PFSK-1 (cell line): ENCODE measurements around the gene SLC66A2.

Source experiments
- FOXP2 ChIP-seq: optimal IDR thresholded peaks from 2 replicates; pipeline ENCODE3; 2011; ENCODE audit warnings: borderline replicate concordance, control low read depth, inconsistent platforms; ENCODE audit not compliant: insufficient read depth; ENCODE audit errors: extremely low read length, extremely low read depth
- POLR2AphosphoS5 ChIP-seq: IDR thresholded peaks from 2 replicates; pipeline ENCODE4 v1.6.1; 2012; ENCODE audit warnings: low read depth, mild to moderate bottlenecking, control low read depth, low read length, moderate library complexity
- REST ChIP-seq, 2 experiments: IDR thresholded peaks; 2 replicates each; pipeline versions ENCODE4 v1.6.1 to v1.8.0; 2011 to 2012; ENCODE audit warnings: low read depth in 2 of 2, low read length in 2 of 2, control low read depth in 1 of 2, inconsistent platforms in 1 of 2, mild to moderate bottlenecking in 1 of 2, moderate library complexity in 1 of 2; ENCODE audit not compliant: insufficient read depth in 1 of 2
- SIN3A ChIP-seq: IDR thresholded peaks from 2 replicates; pipeline ENCODE4 v1.6.1; 2012; ENCODE audit warnings: mild to moderate bottlenecking, low read length, moderate library complexity, borderline replicate concordance; ENCODE audit not compliant: insufficient read depth
- TAF1 ChIP-seq: IDR thresholded peaks from 2 replicates; pipeline ENCODE4 v1.6.1; 2012; ENCODE audit warnings: low read length, control low read depth, borderline replicate concordance; ENCODE audit not compliant: insufficient read depth

SLC66A2 gene

GRCh38 chr18:79912994-79913831 is 38.2 kb downstream of the SLC66A2 start:
- TF ChIP-seq TAF1 (no peak), FOXP2 (no peak), SIN3A (no peak), POLR2AphosphoS5 (no peak), REST (IDR thresholded peaks at IDR 0.05; ENCODE audit: insufficient read depth in 1 of 2, low read depth in 2 of 2, low read length in 2 of 2) (no peak)

- TF ChIP-seq POLR2AphosphoS5, result no peak
- TF ChIP-seq SIN3A, result no peak
- TF ChIP-seq REST (IDR thresholded peaks at IDR 0.05; ENCODE audit: insufficient read depth in 1 of 2, low read depth in 2 of 2, low read length in 2 of 2), result no peak
- no peak for TF ChIP-seq TAF1
- no peak for TF ChIP-seq FOXP2
Measured at GRCh38 chr18:79912409-79912991, 39.0 kb downstream of the SLC66A2 start.

GRCh38 chr18:79911344-79912270 is 39.8 kb downstream of the SLC66A2 start:
- TF ChIP-seq SIN3A (no peak), TAF1 (no peak), REST (IDR thresholded peaks at IDR 0.05; ENCODE audit: insufficient read depth in 1 of 2, low read depth in 2 of 2, low read length in 2 of 2) (no peak), POLR2AphosphoS5 (no peak), FOXP2 (no peak)

GRCh38 chr18:79910563-79911343 is 40.7 kb downstream of the SLC66A2 start:
- TF ChIP-seq POLR2AphosphoS5, result no peak
- no peak for TF ChIP-seq FOXP2
- no peak for TF ChIP-seq TAF1
- no peak for TF ChIP-seq REST (IDR thresholded peaks at IDR 0.05; ENCODE audit: insufficient read depth in 1 of 2, low read depth in 2 of 2, low read length in 2 of 2)
- TF ChIP-seq SIN3A, result no peak
